HS-5 (cell line): Measurements from ENCODE around the gene MAFG.

ENCODE experiments used
- DNase-seq: peaks from one replicate; pipeline ENCODE4 v3.0.0-alpha.2; 2012; ENCODE audit warnings: low read depth

The MAFG gene

GRCh38 chr17:81927653-81928543, at the start of gene MAFG:
TSS of gene MAFG (minus strand) at chr17:81927735. CDS start at chr17:81923185, 4,550 bp downstream.
- peak; percentile 49 for DNase-seq

DNA sequence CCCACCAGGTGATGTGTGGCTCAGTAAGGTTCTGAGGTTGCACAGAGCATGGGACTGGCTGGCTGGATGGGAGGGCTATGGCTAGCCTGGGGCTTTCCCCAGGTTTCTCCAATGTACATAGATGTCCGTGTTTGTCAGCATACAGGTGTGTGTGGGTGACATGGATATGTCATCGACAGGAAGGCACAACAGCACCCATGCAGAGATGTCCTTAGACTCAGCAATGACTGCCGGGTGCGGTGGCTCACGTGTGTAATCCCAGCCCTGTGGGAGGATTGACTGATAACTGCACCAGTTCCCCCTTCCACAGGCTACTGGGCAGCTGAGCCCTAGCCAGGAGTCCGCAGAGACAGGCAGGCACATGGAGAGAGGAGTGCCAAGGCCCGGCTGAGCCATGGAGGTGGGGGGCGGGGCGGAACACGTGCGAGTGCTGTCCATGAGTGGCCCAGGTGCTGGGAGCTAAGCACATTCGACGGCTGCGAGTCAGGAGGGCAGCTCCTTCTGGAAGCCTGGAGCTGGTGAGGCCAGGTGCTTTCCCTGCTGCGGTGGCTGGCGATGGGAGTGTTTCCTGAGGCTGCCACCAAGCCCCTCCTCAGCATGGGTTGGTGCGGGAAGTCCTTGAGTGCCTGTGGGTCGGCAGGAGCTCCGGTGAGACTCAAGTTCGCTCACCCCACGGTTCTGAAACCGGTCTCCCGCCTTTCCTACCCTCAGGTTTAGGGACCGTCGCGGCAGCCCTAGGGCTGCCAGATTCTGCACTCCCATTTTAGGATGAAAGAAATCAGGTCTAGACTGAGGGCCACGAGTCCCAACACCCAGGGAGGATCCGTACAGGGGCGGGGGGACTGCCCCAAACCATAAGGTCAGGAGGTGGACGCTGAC, 49.0 kb upstream of the MAFG start:
- no peak for DNase-seq

- no peak for DNase-seq
Measured at GRCh38 chr17:81973432-81973831, 45.9 kb upstream of the MAFG start.

- no peak for DNase-seq
Measured at GRCh38 chr17:81968850-81969812, 41.6 kb upstream of the MAFG start.

DNA sequence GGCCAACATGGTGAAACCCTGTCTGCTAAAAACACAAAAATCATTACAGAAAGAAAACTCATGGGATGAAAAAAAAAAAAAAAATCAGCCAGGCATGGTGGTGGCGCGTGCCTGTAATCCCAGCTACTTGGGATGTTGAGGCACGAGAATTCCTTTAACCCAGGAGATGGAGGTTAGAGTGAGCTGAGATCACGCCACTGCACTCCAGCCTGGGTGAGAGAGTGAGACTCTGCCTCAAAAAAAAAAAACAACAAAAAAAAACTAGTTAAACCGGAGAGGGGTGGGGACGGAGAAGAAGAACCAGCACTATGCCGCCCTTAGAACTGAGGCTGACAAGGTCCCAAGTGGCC, 40.8 kb upstream of the MAFG start:
- no peak for DNase-seq

DNA sequence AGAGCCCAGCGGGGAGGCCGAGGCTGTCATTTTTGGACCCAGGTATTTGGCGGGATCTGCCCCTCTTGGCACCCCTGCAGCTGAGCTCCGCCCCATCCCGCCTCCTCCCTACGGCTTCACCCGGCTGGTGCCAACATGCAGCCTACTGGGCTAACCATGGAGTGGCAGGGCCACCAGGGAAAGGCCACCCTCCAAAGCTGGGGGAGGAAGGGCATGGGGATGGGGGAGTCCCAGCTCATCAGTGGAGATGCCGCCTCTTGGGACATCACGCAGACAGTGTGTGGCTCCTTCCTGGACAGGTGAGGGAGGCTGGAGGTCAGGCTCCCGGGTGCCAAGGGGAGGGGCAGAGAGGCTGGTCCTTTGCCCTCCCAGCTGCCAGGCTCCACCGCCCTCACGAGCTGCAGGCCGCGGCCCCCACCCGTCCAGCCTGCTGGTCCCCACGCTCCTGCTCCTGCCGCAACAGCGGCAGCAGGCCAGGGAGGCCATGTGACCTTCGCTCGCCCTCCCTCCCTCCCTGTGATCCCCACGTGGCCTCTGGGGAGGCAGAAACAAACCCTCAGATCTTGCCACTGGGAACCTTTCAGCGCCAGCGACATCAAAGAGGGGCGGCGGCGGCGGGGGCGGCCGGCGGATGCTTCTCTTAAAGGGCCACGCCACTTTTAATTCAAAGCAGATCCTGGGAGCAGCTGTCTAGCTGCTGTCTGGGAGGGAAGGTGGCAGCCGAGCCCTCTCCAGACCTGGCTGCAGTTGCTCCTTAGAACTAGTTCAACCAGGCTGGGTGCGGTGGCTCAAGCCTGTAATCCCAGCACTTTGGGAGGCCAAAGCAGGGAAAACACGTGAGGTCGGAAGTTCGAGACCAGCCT, 40.2 kb upstream of the MAFG start:
- DNase-seq = no peak

- DNase-seq = no peak
Measured at GRCh38 chr17:81967244-81967532, 39.7 kb upstream of the MAFG start.

DNA sequence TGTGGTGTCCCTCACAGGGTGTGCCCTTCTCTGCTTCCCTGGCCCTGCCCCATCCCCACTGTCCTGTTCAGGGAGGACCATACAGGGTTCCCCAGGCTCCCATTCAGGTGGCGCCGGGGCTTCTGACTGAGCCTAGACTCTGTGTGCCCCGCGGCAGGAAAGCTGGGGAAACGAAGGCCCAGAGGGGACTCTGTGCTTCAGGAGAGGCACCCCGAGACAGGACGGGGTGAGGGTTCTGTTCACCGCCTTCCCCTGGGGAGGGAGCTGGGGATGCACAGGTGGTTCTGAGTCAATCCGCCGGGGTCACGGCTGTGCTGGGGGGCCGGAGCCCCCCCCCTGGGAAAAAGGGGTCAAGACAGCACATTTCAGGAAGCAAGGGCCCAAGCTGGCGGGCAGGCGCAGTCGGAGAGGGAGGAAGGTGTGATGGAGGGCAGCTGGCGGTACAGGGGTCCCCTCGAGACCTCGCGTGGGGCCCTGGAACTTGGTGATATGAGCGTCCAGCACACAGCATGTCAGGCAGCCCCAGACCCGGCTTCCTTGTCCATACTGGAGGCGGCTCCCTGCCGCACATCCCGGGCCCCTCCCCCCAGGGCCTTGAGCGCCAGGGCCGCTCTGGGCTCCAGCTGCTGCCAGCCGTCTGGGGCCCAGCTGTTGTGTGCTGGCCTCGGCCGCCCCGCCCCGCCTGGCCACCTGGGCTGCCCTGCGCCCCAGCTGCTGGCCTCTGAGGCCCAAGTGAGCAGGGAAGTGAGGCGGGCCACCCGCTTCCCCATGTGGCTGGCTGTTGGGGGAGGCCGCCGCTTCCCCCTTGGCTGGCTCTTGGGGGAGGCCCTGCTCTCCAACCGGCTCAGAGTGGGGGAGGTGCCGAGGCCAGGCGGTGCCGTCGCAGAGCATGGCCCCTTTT, 39.1 kb upstream of the MAFG start:
- DNase-seq = no peak

DNA sequence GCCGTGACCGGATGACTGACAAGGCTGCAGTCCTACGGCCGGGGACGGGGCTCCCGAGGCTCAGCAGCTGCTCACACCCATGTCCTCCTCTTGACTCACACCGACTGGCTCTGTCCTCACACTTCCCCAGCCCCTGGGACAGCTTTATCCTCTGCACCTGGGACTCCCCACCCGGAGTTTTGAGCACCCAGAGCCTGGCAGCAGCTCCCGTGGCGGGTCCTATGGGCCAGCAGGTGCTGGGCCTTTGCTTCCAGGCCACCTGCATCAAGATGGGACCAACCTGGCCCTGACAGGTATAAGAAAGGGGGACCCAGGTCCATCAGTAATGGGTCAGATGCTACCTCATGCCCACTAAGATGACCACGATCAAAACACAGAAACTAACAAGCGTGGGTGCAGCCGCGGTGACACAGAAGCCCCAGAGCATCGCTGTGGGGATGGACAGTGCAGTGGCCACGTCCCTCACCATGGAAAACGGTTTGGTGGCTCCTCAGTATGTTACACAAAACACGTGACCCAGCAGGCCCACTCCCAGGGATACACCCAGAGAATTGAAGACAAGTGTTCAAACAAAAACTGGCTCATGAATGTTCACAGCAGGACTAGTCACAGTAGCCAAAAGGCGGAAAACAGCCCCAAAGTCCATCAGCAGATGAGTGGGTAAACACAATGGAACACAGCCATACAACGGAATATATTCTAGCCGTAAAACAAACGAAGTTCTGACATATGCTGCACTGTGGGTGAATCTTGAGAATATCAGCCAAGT, 36.7 kb upstream of the MAFG start:
- no peak for DNase-seq

- no peak for DNase-seq
Measured at GRCh38 chr17:81962499-81963441, 35.2 kb upstream of the MAFG start.

GRCh38 chr17:81961521-81962498, 34.3 kb upstream of the MAFG start:
- no peak for DNase-seq

GRCh38 chr17:81961087-81961511, 33.6 kb upstream of the MAFG start, which contains the start of gene NOTUM:
TSS of gene NOTUM (minus strand) at chr17:81961187. CDS start at chr17:81960909, 278 bp downstream.
- DNase-seq = no peak

- no peak for DNase-seq
Measured at GRCh38 chr17:81960130-81960958, 32.8 kb upstream of the MAFG start.

GRCh38 chr17:81959362-81960129, 32.0 kb upstream of the MAFG start:
- no peak for DNase-seq
